ENCODE measurements around the gene NOP16.
A peak's percentile ranks its signal among the peaks of the same experiment; 100 is the strongest.

Gene NOP16, protein sequence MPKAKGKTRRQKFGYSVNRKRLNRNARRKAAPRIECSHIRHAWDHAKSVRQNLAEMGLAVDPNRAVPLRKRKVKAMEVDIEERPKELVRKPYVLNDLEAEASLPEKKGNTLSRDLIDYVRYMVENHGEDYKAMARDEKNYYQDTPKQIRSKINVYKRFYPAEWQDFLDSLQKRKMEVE

DNA sequence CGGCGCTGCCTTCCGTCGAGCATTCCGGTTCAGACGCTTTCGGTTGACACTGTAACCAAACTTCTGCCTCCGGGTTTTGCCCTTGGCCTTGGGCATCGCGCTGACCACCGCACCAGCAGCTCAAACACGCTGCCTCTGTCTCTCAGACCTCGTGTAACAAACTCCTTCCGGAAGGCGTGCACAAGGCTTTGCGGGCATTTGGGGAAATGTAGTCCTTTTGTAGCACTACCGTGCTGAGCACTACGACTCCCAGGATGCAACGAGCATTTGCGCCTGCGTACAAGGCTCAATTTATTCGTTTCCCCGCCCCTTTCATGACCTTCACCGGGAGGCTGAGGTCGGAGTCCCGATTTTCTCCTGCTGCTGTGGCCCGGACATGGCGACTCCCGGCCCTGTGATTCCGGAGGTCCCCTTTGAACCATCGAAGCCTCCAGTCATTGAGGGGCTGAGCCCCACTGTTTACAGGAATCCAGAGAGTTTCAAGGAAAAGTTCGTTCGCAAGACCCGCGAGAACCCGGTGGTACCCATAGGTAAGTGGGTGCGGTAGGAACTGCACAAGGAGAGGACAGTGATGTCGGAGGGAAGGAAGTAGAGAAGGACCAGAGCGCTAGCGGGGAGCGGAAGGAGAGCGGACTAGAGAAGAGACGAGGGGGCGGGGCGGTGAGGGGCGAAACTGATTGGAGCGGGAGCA lies at the start of gene NOP16, which contains the start of gene HIGD2A:
TSS of gene NOP16 (minus strand) at position 155 of the 691 bp plus-strand sequence. CDS start at position 96, 59 bp downstream.
TSS of gene HIGD2A (plus strand) at position 308 of the 691 bp plus-strand sequence. CDS start at position 377, 69 bp downstream.
- peak; percentile 97 for DNase-seq

DNA sequence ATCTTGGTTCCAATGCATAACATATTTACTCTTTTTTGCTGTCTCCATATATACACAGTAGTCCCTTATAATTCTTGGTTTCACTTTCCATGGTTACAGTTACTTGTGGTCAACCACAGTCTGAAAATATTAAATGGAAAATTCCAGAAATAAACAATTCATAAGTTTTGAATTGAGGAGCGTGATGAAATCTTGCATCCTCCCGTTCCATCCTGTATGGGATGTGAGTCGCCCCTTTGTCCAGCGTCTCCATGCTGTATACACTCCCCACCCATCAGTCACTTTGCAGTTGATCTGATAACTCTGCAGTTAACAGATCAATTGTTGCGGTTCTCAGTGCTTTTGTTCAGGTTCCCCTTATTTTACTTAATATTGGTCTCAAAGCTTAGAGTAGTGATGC lies 48.3 kb upstream of the NOP16 start:
- no peak for DNase-seq

DNA sequence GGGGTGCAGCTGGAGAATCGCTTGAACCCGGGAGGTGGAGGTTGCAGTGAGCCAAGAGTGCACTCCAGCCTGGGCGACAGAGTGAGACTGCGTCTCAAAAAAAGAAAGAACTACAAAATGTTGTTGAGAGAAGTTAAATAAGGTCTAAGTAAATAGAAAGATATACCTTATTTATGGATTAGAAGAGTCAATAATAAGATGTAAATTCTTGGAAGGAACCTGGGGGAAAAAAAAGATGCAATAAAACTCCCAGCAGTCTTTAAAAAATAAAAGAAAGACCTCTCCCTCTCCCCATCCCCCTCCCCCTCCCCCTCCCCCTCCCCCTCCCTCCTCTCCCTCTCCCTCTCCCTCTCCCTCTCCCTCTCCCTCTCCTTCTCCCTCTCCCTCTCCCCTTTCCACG lies 44.3 kb upstream of the NOP16 start:
- no peak for DNase-seq

DNA sequence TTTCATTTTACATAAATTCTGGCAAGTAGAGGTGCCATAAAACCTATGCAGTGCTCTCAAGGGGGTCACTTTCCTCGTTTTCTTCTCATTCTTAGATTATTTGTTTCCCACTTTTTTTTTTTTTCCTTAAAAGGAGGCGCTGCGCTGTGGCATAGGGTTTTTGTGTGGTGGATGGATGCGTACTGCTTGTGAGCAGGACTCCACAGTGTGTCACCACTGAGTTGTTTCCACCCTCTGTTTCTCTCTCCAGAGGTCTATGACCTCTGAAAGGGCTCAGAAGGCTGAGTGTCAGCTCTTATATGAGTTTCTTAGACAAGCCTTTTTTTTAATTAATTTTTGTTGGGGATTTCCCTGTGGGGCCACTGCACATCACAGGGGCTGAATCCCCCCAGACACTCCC lies 41.6 kb upstream of the NOP16 start:
- DNase-seq = no peak

DNA sequence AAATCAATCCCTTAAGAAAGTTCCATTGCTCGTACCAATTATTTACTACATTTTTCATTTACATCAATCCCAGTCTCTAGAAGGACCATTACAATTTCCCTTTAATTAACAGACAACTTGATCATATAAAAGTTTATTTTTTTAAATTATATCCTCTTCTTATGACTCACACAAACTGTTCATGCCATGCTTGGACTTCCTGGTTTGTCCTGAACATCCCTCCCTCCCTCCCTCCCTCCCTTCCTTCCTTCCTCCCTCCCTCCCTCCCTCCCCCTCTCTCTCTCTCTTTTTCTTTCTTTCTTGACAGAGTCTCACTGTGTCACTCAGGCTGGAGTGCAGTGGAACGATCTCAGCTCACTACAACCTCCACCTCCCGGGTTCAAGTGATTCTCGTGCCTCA lies 39.6 kb upstream of the NOP16 start:
- no peak for DNase-seq

DNA sequence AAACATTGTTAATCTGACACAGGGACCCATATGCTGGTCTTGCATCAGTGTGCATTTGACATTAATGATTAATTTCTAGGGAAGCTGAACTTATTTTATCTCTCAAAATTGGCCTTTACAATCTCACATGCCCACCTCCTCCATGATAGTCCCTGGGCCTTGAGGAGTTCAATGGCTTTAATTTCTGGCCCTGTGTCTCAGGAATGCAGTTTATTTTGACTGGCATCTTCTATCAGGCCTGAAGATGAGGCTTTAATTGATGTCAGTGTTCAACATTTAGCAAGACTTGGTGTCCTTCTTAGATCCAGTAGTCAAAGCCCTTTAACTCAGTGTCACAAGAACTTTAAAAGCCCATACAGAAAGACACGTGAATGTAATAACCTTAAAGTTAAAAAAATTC lies 38.5 kb upstream of the NOP16 start:
- DNase-seq = no peak

DNA sequence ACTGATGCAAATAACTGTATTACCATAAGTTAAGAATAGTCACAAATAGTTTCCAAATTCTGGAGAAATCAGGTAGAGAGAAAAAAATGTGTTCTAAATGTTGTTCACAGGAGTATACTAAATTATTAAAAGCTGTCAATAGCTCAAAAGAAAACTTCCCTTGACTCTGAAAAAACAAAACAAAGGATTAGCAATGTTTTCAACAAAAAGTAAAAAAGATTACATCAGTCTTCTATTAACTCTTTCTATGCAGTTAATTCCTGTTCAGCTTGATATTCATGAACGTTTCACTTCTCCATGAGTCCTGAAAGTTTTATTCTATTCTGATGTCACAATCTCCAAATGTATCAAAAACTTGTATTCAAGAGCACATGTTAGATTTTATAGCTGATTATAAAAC lies 37.4 kb upstream of the NOP16 start:
- no peak for DNase-seq

DNA sequence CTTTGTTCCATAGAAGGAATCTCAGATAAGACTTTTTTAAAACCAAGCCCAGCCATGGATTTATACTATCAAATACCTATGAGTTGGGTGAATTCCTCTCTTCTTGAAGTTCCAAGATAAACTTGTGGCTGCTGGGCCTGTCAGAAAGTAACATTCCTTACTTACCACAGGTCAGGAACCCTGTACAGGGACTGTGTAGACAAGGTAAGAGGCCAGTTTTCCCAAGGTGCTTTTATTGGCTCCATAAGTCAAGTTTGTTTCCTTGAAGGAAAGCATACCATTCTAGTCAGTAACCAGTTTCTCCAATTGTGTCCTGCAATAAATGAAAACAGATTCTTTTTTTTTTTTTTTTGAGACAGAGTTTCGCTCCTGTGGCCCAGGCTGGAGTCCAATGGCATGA lies 36.7 kb upstream of the NOP16 start:
- no peak for DNase-seq

DNA sequence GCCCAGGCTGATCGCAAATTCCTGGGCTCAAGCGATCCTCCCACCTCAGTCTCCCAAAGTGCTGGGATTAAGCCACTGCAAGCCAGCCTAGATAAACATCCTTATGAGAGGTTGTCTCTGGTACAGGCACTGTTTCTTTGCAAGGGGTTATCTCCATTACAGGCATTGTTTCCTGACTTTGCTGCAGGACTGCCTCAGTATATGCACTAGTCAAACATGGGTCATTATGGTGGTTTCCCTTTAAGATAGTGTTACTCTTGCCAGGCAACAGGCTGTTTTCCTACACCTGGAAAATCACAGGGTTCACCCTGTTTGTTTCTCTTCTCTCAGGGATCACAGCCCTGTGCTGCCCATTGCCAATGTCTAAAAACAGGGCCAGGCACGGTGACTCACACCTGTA lies 35.8 kb upstream of the NOP16 start:
- no peak for DNase-seq

DNA sequence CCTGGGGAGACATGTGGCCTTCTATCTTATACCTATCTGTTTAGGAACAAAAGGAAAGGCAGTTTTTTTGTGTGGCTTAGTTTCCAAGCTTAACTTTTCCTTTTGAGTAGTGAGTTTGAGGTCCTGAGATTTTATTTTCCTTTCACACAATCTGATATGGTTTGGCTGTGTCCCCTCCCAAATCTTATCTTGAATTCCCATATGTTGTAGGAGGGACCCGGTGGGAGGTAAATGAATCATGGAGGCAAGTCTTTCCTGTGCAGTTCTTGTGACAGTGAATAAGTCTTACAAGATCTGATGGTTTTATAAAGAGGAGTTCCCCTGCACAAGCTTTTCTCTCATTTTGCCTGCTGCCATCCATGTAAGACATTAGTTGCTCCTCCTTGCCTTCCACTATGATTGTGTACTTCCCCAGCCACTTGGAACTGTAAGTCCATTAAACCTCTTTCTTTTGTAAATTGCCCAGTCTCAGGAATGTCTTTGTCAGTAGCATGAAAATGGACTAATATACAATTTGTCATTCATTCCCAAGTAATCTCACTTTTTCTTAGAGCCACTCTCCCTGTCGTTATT lies 32.7 kb upstream of the NOP16 start:
- no peak for DNase-seq

DNA sequence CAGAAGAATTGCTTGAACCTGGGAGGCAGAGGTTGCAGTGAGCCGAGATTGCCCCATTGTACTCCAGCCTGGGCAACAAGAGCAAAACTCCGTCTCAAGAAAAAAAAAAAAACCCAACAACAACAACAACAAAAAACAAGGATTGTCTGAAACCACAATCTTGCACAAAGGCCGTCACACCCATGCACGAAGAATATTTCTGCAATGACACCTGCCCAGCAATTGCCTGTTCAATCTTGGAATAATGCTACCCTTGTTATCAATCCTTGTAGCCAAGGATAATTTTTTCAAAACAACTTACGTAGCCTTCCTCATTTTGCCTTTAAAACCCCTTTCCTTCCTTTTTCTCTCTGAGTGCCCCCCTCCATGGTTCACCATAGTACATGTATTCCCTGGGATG lies 31.7 kb upstream of the NOP16 start:
- DNase-seq = no peak

DNA sequence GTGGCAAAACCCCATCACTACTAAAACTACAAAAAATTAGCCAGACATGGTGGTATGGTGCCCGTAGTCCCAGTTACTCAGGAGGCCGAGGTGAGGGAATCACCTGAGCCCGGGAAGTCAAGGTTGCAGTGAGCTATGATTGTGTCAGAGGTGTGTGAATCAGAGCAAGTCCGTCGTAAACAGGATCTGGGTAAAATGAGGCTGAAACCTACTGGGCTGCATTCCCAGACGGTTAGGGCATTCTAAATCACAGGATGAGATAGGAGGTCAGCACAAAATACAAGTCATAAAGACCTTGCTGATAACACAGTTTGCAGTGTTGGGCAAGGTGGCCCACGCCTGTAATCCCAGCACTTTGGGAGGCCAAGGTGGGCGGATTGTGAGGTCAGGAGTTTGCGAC lies 29.9 kb upstream of the NOP16 start:
- no peak for DNase-seq

DNA sequence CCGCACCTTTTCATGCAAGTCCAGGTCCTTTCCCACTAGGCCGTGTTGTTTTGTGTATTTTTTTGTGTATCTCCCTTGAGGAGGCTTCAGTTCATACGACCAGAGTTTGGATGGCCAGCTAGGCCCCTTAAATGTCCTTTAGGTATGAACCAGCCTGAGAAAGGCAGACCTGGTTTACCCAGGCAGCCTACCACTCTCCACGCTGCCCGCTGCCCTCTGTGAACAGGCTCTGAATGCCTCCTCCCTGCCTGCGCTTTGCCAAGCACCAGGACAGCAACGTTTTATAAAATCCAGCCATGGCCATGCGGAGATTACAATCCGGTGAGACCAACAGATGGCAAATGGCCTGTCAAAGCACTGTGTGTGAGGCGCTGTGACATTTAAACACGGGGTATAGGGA lies 28.6 kb upstream of the NOP16 start:
- no peak for DNase-seq

DNA sequence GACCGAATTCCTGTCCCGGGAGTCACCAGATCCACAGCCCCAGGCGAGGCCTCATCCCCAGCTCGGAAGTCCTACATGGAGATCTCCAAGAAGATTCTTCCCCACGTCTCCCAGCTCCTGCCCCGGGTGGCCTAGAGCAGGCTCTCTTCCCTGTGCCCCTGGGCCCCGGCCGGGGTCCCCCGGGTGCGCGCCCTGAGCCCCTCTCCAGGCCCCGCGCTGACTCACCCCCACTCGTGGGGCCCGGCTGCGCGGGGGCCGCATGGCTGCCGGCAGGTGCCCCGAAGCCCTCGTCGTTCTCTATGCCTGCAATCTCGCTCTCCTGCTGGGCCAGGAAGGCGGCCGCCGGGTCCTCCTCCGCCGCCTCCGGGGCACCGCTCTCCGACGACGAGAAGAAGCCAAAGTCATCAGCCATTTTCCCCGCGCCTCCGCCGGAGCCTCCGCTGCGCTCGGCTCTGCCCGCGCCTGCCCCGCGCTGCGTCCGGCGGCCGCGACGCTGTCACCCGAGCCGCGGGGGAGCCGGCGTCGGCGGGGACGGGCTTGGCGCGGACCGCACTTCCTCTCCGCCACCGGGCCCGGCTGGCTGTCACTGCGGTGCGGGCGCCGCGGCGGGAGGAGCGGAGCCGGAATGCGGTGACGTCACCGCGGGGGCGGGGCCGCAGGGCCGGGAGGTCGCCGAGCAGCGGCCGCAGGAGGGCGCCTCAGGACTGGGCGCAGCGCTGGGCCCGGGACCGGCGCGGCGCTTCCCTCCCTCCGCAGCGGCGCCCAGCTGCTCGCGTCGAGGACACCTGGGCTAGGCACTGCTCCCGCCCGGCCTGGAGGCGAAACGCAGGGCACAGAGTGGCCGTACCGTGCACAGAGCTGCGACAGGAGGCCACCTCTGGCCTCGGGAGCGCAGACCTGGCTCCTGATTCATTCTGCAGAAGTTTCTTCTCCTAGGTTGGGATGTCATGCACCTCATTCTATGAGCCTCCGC lies 27.8 kb upstream of the NOP16 start, which contains the start of gene CLTB:
TSS of gene CLTB (minus strand) at position 588 of the 973 bp plus-strand sequence. CDS start at position 412, 176 bp downstream.
- peak; percentile 90 for DNase-seq

DNA sequence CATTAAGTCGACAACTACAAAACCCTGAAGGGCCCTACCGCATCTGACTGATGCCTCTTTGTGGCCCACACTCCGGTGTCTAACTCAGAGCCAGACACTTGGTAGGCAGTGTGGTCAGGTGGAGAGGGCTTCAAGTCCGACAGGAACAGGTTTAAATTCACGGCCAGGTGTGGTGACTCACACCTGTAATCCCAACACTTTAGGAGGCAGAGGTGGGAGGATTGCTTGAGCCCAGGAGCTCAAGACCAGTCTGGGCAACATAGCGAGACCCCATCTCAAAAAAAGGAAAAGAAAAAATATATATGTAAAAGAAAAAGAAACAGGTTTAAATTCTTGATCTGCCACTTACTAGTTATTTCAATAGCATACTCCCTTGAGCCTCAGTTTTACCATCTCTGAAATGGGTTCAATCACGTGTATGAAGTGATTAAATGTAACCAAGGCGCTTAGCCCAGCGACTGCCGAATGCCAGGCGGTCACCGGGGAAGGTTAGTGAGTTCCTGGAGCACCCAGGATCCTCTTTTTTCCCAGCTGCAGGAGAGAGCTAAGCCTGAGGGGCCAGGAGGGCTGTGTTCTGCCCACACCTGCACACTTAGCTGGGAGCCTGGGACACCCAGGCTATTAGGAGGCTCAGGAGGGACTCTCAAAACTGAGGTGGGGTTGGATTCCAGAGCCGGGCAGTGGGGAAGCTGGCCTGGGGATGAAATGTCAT lies 27.0 kb upstream of the NOP16 start:
- DNase-seq = no peak

DNA sequence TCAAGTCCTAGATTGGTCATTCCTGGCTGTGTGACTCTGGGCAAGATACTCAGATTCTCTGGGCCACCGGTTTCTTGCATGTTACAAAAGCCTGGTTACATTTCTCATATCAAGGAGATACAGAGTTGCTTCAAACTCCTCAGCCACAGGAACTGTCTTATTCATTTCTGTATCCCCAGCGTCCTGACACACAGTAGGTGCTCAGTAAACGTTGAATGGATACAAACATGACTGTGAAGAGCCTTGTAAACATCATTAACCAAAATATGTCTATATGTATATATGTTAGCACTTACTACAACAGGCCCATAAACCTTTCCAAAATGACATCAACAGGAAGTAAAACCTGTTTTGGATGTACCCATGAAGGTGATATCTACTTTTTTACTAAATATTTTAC lies 26.3 kb upstream of the NOP16 start:
- DNase-seq = no peak

DNA sequence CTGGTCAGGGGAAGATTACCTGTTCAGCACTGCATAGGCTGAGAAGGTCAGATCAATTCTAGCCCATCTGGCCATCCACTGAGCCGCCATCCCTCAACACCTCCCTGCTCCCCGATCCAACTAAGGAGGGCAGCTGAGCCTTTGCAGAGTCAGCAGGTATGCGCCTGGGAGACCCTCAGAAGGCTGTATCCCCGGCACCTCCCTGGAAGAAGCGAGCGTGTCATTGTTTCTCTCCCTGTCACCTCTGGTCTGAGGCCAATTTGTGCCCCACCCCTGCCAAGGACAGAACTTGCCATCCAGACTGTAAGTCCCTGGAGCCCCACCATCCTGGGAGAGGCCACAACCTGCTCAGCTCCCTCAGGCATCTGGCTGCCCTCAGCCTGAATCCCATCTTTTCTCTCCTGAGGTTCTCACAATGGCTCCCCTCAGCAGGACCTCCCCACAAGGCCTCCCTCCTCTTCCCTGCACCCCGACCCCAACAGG lies 25.4 kb upstream of the NOP16 start:
- DNase-seq = no peak

DNA sequence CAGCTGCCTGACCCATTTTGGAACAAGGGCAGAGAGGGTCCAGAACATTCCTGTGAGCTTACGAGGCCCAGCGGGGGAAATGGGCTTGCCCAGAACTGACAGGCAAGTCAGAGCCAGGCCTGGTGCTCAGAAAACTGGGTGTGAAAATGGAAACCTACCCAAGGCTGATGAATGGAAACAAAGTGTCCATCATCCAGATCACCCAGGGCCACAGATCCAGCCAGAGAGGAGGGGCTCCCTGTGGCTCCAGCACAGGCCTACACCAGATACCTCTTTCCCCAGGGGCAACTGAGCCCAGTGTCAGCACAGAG lies 24.8 kb upstream of the NOP16 start:
- DNase-seq = no peak

DNA sequence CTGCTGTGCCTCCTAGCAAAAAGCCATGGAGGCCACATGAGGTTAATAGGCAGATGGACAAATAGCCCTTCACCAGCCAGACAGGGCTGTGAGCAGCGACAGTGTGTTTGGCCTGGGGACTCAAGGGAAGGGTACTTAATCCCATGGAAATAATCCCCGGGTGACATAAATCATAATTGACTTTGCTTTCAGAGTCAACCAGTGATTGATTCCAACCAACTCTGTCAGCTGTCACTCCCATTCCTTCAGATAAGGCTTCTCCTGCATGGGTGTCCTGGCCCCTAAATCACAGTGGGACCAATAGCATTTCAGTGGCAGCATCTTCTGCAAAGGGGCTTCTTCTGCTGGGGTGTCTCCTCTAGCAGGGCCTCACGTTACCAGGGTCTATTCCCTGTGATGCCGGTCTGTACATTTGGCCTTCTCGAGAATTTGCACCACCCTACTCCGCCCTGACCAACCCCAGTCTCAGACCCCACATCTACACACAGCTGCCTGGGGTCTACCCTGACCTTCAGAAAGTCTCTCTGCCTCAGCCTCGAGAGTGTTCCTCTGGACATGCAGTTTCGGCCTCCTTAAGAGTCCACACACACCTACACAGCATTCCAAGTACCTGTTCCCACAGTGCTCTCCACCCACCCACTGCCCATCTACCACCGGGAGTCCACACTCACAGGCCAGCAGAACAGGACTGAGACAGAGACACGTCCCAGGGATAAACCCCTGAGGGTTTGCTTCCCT lies 24.3 kb upstream of the NOP16 start:
- no peak for DNase-seq

DNA sequence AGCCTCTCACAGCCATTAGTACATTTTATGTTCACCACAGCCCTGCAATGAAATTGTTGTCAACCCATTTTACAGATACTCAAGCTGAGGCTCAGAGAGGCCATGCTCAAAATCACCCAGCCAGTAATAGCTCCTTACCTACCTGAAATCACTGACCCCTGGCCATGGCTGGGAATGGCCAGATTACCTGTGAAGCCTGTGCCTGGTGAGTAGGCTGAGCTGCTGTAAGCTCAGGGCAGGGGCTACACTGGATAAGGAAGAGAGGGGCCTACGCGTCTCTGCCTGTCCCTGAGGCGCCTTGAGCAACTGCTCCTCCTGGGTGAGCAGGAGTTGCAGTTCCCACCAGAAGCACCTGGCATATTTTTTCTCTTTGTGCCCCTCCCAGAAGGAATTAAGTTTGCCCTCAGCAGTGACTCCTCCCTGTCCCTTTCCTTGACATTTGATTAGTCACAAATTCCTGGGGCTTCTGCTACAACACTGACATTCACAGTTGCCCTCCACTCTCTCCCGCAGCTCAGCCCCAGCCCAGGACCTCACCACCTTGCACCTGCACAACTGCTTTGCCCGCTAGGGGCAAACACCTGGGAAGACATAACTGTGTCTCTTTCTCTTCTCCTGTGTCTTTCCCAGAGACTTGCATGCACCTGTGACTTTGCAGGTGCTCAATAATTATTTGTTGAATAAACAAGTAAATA lies 22.2 kb upstream of the NOP16 start:
- DNase-seq = no peak

DNA sequence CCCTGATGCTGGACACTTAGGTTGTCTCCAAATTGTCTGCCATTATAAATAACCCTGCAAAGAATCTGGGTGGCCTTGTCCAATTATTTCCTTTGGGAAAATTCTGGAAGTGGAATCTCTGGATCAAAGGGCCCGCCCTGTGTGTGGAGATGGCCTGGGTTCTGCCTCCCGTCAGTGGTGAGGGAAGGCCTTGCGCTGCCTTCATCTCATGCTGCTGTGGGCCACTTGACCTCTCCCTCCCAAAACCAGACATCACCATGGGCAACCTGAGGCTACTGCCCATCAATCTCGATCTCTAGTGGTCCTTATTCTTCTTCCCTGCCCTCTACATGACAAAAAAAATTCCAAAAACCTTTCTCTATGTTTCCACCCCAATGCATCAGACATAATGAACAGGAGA lies 21.4 kb upstream of the NOP16 start:
- DNase-seq = no peak
